GM12864 (cell line): ENCODE results near the gene BIN1.

Experiments used
- DNase-seq: peaks from one replicate; pipeline ENCODE4 v3.0.0-alpha.2; 2011; ENCODE audit warnings: low read depth
- H3K4me3 ChIP-seq: 2 replicates; pipeline ENCODE4 v1.5.1; 2011; ENCODE audit warnings: mild to moderate bottlenecking, low read depth, low read length, control low read depth
- TF ChIP-seq, protein P1 (sequence below): IDR thresholded peaks from 2 replicates; pipeline ENCODE4 v1.5.1; 2011; ENCODE audit warnings: low read depth, mild to moderate bottlenecking, moderate library complexity, low read length, control low read depth, inconsistent platforms; ENCODE audit errors: missing control alignments

The BIN1 gene

DNA sequence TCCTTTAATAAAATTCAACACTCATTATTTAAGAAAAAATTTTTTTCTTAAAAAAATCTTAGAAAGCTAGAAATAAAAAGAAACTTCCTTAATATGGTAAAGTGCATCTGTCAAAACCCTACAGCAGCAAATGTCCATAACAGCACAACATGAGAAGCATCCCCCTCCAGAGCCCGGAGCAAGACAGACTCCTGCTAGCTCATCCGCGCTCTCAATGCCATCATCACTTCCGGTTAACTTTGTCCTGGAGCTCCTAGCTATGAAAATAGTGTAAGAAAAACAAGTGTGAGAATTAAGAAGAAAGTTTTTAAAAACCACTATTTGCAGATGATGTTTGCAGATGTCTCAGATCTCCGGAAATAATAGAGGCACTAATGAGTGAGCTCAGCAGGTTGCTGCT is 105.2 kb downstream of the BIN1 start:
- DNase-seq: no peak
- H3K4me3 ChIP-seq: no peak overlapping the region
- TF ChIP-seq, protein P1, sequence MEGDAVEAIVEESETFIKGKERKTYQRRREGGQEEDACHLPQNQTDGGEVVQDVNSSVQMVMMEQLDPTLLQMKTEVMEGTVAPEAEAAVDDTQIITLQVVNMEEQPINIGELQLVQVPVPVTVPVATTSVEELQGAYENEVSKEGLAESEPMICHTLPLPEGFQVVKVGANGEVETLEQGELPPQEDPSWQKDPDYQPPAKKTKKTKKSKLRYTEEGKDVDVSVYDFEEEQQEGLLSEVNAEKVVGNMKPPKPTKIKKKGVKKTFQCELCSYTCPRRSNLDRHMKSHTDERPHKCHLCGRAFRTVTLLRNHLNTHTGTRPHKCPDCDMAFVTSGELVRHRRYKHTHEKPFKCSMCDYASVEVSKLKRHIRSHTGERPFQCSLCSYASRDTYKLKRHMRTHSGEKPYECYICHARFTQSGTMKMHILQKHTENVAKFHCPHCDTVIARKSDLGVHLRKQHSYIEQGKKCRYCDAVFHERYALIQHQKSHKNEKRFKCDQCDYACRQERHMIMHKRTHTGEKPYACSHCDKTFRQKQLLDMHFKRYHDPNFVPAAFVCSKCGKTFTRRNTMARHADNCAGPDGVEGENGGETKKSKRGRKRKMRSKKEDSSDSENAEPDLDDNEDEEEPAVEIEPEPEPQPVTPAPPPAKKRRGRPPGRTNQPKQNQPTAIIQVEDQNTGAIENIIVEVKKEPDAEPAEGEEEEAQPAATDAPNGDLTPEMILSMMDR: no peak

DNA sequence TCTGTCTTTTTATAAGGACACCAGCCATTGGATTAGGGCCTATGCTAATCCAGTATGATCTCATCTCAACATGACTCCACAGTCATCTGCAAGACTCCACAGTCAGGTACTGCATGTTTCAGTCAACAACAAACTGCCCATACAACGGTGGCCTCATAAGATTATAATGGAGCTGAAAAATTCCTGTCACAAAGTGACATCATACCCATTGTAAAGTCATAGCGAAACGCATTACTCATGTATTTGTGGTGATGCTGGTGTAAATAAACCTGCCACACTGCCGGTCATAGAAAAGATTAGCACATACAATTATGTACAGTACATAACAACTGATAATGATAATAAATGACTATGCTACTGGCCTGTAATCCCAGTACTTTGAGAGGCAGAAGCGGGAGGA is 106.0 kb downstream of the BIN1 start:
- no peak overlapping the region for H3K4me3 ChIP-seq
- TF ChIP-seq, protein P1: no peak
- no peak for DNase-seq

DNA sequence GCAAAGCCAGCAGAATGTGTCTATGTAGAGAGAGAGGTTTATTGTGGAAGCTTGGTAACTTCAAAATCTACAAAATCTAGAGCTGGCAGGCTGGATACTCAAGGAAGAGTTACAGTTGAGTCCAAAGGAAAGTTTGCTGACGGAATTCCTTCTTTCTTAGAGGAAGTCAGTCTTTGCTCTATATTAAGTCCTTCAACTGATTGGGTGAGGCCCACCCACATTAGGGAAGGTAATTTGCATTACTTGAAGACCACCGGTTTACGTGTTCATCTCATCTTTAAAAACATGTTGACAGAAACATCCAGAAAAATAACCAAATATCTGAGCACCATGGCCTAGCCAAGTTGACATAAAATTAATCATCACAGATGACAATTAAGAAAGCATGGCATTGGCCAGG is 106.8 kb downstream of the BIN1 start:
- TF ChIP-seq, protein P1: no peak
- DNase-seq: no peak
- H3K4me3 ChIP-seq: no peak overlapping the region

DNA sequence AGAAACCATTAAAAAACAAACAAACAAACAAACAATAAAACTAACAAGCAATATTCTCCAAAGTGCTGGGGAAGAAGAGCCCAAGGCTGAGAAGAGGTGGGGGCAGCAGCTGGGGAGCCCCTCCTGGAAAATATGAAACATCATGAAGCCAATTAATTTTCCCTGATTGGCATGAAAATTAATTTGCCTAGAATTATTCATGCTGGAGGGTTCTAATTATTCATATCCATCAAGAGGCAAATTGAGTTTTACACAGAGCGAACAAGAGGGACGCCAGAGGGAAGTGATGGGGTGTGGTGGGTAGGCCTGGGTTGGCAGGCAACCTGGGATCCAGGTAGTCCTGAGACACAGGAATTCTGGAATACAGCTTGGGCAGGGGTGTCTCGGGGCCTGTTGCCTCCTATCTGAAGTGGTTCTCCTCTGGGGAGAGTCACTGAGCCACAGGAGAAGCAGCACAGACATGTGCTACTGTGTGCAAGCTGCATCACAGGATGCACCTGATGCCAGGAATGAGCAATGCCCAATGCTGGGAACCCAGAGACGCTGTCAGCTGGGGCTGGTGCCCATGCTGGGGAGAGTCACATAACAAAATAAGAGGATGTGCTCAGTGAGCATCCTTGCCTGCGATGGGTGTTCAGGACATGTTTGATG is 107.7 kb downstream of the BIN1 start:
- TF ChIP-seq, protein P1: no peak
- no peak overlapping the region for H3K4me3 ChIP-seq
- no peak for DNase-seq

DNA sequence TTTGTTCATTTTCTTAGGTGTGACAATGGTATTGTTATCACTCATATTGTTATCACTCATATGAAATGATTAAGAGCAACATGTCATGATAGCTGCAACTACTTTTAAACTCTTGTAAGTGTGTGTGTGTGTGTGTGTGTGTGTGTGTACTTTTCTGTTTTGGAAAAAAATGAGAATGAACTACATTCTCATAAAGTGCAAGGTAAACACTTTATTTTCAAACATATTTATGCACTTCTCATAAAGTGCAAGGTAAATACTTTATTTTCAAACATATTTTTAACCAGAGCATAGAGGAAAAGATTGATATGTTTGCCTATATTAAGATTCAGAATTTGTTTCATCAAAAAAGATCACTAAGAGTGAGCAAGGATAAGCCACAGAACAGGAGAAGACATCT is 108.5 kb downstream of the BIN1 start:
- DNase-seq: no peak
- H3K4me3 ChIP-seq: no peak overlapping the region
- TF ChIP-seq, protein P1: no peak
